B cell (primary cell): ENCODE results near the gene SLC29A3.

ENCODE experiments used
- EZH2 ChIP-seq: IDR thresholded peaks from 2 replicates; pipeline ENCODE4 v1.6.1; 2012; ENCODE audit warnings: borderline replicate concordance, low read depth, mild to moderate bottlenecking, moderate library complexity, low read length; ENCODE audit not compliant: insufficient read depth, poor library complexity, severe bottlenecking
- TF ChIP-seq, protein P1 (sequence below): fragments of 200-600 bp; IDR thresholded peaks from one replicate; pipeline ENCODE4 v1.8.0; 2022; ENCODE audit warnings: antibody characterized with exemption, mild to moderate bottlenecking

DNA sequence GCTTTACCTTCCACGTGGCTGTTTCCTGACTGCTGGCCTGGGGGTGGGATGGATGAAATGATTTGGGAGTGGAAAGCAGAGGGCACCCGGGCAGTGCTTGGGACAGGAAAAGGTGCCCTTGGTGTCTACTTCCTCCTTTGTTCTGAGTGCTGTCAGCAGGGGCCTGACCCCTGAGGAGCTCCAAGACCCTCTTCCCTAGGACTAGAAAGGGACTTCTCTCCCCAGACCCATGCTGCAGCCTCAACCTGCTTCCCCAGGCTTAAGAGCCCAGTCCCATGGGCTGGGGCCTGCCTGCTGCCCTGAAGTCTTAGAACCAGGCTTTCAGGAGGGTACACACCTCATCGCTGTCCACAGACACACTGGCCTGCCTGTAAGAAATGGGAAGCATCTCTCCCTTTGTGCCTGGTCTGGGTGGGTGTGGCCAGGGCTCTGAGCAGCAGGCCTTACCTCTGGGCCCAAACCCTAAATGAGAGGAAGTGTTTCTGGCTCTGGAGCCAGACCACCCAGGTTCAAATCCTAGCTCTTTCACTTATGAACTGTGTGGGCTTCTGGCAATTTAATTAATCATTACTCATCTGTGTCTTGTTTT is 90.6 kb downstream of the SLC29A3 start:
- TF ChIP-seq, protein P1, sequence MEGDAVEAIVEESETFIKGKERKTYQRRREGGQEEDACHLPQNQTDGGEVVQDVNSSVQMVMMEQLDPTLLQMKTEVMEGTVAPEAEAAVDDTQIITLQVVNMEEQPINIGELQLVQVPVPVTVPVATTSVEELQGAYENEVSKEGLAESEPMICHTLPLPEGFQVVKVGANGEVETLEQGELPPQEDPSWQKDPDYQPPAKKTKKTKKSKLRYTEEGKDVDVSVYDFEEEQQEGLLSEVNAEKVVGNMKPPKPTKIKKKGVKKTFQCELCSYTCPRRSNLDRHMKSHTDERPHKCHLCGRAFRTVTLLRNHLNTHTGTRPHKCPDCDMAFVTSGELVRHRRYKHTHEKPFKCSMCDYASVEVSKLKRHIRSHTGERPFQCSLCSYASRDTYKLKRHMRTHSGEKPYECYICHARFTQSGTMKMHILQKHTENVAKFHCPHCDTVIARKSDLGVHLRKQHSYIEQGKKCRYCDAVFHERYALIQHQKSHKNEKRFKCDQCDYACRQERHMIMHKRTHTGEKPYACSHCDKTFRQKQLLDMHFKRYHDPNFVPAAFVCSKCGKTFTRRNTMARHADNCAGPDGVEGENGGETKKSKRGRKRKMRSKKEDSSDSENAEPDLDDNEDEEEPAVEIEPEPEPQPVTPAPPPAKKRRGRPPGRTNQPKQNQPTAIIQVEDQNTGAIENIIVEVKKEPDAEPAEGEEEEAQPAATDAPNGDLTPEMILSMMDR, result no peak
- TF ChIP-seq EZH2, result no peak
